GM19240 (cell line): Measurements from ENCODE around the gene FOXL3.
"Not testable (repeated sequence)": the region's sequence is repeated elsewhere in the genome, so short reads cannot be mapped to it uniquely, and the experiment has no call there.

ENCODE experiments used
- DNase-seq: peaks from one replicate; pipeline ENCODE4 v3.0.0; 2011; ENCODE audit warnings: low spot score; ENCODE audit not compliant: insufficient read length

Gene FOXL3

DNA sequence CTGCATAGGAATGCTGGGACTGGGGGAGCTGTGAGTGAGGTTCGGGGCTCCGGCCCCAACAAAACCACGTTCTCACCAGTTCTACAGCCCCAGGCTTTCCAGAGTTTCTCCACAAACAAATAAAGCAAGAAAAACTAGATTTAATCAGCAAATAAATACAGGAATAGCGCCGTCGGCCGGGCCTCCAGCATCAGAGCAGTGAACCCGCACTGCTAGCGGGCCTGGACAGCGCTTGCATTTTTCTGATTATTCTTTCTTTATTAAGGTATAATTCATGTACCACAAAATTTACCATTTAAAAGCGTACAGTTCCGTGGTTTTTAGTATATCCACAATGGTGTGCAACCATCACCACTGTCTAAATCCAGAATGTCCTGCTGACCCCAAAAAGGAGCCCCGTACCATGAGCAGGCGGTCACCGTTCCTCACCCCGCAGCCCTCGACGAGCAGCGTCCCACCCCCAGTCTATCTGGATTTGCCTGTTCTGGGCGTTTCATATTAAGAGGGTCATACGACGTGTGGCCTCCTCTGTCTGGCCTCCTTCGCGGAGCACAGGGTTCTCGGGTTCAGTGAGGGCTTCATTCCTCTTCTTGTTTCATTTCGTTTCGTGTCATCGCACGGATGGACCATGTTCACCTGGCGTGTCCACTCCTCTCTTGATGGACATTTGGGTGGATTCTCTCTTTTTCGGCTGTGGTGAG is 35.5 kb upstream of the FOXL3 start:
- DNase-seq, result no peak

DNA sequence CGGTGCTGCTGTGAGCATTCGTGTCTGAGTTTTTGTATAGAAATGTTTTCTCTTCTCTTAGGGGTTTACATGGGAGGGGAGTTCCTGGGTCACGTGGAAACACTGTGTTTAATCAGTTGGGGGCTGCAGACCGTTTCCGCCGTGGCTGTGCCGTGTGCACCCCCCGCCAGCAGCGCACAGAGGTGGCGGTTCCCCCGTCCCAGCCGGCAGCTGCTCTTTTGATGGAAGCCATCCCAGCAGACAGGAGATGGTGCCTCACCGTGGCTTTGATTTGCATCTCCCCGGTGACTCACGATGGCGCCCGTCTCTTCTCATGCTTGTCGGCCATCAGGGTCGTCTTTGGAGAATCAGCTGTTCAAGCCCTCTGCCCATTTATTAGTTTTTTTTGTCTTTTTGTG is 34.9 kb upstream of the FOXL3 start:
- no peak for DNase-seq

DNA sequence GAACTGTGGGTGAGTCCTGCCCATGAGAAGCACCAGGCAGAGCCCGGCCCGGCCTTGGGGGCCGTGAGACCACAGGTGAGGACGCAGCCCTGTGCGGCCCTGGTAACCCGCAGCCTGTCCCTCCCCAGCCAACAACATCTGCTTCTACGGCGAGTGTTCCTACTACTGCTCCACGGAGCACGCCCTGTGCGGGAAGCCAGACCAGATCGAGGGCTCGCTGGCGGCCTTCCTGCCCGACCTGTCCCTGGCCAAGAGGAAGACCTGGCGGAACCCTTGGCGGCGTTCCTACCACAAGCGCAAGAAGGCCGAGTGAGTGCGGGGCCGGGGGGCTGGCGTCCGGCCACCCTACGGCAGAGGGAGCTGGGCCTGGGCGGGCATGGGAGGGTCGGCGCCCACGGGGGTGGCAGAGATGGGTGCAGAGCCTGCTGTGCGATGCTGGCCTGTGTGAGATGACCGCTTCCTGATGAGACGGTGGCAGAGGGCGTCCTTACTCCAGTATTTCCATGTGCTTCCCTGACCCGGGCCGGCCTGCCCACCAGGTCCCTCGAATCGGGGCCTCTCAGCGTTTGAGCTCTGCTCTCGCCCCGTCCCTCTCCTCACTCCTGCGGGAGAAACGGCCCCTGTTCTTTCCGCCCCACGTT is 34.1 kb upstream of the FOXL3 start:
- no peak for DNase-seq

DNA sequence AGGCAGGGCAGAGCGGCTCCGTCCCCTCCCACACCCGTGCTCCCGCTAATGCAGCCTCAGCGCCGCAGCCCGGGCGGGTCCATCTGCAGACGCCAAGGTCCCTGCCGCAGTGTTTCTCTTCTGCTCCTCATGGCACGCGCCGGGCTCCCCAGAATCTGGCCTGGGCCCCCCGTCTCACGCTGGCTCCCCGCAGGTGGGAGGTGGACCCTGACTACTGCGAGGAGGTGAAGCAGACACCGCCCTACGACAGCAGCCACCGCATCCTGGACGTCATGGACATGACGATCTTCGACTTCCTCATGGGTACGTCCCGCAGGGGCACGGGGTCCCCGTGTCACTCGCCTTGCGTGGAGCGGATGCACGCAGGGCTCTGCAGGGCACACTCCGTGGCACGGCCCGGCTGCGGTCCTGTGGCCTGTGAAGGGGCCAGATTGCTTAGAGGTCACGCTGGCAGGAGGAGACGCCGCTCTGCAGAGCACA is 33.5 kb upstream of the FOXL3 start:
- DNase-seq, result no peak

DNA sequence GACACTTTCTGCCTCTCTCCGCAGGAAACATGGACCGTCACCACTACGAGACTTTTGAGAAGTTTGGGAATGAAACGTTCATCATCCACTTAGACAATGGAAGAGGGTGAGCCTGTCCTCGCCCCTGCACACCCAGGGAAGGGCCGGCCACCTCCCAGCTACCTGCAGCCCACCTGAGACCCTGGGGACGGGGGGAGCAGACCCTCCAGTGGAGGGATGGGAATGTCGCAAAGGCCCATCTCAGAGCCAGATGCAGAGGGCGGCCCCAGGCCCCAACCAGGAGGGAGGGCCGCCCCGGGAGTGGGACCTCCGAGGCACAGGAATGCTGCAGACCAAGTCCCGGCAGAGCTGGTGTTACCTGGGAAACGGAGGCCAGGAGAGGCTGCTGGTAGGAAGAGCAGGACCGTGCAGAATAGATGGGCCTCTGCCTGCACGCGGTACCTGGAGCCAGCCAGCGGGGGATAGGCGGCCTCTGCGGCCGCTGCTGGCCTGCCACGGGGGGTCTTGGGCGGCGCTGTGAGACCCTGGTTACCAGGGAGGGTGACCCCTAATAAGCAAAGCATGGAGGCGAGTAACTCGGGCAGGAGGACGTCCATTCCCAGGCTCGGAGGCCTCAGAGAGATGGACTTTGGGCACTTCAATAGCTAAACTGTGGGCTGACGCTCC is 32.9 kb upstream of the FOXL3 start:
- no peak for DNase-seq

DNA sequence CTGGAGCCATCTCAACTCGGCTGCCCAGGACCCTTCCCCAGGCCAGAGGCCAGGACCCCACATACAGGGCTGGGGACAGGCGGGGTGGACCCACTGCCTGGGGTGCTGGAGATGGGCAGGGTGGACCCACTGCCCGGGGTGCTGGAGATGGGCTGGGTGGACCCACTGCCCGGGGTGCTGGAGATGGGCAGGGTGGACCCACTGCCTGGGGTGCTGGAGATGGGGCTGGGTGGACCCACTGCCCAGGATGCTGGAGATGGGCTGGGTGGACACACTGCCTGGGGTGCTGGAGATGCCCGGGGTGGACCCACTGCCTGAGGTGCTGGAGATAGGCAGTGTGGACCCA is 32.4 kb upstream of the FOXL3 start:
- DNase-seq, result no peak

DNA sequence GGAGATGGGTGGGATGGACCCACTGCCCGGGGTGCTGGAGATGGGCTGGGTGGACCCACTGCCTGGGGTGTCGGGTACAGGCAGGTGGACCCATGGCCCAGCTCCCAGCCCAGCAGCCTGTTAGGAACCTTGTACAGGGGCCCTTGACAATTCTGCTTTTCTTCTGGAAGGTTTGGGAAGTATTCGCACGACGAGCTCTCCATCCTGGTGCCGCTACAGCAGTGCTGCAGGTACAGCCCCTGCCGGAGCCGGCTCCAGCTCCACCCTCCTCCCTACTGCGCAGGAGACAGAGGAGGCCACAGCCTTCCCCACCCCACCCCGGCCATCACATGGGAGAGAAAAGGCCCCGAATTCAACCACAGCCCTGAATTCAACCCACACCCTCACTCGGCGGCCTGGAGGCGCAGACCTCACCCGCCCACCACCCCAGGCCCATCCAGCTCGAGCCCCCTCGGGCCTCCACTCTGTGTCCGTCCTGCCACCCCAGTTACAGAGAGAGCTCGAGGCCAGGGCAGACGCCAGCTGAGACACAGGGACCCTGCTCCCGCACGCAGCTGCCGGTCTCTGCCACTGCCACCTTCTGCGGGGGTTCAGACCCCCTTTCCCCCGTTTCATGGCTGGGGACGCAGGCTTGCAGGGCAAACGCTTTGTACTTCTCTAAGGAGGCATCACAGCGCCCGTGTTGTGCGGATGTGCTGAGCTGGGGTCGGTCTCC is 31.3 kb upstream of the FOXL3 start:
- DNase-seq, result no peak

DNA sequence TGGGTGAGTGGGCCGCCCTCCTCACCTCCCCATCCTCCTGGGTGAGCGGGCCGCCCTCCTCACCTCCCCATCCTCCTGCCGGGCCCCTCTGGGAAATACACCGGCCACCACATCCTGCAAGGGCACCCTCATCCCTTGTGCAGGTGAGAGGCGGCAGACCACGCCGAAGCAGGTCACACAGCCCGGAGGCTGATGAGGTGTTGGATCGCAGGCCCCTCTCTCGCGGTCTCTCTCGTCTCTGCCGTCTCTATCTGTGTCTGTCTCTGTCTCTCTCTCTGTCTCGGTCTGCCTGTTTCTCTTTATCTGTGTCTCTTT is 30.8 kb upstream of the FOXL3 start:
- no peak for DNase-seq

DNA sequence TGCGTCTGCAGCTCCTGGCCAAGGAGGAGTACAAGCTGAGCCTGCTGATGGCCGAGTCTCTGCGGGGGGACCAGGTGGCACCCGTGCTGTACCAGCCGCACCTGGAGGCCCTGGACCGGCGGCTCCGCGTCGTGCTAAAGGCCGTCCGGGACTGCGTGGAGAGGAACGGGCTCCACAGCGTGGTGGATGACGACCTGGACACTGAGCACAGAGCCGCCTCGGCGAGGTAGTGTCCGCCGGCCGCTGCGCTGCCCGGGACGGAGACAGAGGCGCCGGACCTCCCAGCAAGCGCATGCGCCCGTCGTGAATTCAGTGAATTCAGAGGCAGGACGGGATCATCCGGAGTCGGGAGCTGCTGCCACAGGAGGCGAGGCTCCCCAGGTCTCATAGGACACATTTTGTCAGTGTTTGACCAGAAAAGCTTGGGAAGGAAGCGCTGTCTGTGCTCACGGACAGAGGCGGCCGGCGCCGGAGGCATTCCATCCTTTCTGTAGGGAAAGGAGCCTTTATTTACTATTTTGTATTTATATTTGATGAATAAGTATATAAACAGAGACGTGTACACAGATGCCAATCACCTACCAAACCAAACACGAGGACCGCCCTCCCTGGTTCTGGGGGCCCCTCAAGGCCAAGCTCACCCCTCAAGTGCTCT is 30.1 kb upstream of the FOXL3 start:
- DNase-seq, result no peak

DNA sequence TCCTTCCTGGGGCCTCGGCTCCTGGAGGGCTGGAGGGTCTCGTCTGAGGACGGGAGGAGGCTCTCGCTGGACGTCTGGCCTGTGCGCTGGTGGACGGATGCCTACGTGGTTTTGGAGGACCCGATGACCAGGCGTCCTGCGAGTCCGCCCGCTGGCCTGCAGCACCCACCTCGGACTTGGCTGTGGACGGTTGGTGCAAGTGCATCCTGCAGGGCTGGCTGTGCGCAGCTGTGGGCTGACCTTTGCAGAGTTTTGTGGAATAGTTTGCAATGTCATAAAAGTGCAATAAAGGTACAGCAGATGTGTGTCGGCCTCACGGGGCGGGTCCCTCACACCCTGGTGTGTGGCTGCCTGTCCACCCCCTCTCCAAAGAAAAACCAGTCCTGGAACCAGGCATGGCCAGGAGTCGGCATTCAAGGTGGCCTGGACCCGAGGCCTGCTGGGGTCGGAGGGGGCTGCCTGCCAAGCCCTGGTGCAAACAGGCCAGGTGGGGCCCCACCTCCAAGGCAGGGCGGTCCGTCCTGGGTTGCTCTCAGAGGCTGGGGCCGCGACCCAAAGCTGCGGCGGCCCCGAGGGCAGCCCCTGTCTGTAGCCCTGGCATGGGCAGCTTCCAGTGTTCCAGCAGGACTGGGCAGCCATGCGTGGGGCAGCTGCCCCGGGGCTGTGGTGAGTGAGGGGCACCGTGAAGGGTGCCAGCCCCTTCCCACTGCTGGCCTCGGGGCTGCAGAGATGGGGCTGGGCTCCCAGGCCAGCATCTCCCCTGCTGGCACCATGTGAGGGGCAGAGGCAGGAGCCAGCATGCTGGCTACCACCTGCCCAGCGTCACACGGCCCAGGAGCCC is 29.3 kb upstream of the FOXL3 start:
- no peak for DNase-seq

DNA sequence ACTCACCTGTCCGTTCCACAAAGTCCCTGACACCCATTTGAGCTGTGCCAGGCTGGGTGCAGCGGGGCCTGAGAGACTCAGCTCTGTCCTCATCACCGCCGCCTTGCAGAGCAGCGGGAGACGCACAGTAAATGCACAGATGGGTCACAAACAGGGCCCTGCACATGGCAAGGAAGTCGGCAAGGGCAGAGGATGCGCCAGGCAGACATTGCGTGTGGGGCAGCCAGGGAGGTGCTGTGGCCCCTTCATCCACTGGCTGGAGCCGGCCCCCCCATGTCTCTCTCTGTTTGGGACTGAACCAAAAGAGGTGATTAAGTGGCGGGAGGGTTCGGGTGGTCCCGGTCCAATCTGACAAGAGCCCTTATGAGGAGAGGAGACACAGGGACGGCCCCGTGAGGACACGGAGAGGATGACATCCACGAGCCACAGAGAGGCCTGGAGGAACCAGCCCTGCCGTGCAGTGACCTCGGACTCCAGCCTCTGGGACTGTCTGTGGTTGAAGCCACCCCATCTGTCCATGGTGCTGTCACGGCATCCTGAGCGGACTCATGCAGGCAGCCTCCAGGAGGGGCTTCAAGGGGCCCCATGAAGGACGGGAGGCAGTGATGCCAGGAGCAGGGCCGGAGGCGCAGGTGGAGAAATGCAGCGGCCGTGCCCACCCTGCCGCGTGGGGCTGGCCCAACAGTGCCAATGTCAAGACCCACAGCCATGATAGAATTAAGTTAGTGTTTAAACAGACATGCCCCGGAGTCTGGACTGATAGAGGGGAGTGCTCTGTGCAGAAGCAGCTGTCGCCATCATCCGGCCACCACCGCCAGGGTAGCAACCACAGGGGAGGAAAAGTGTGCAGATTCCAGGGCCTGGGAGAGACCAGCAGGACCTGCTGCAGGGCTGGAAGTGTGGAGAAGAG is 28.4 kb upstream of the FOXL3 start:
- DNase-seq, result no peak

DNA sequence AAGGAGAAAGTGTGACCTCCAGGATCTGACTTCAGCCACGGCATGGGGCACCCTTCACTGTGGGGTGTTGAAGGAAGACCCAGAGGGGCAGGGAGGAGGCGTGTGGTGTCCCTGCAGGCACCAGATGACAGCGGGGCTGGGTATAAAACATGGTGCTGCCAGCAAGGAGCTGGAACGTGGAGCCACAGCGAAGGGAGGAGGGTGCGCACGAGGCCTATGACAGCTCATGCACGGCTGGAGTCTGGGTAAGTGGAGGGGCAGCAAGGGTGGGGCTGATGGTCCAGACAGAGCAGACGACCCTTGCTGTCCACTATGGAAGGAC is 27.8 kb upstream of the FOXL3 start:
- DNase-seq, result no peak

DNA sequence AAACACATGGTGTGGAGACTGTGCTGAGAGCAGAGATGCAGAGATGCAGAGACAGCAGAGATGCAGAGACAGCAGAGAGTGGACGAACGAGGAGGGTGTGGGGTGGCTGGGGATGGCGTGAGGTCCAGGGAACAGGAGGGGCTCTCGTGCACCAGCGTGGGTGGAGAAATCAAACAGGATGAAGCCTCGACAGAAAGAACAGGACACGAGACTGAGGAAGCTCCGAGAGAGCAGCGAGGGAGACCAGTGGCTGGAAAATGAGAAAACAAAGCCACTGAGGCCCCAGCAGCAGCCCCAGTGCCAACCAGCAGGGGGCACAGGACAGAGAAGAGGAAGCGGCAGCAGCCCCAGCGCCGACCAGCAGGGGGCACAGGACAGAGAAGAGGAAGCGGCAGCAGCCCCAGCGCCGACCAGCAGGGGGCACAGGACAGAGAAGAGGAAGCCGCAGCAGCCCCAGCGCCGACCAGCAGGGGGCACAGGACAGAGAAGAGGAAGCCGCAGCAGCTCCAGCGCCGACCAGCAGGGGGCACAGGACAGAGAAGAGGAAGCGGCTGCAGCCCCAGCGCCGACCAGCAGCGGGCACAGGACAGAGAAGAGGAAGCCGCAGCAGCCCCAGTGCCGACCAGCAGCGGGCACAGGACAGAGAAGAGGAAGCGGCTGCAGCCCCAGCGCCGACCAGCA is 27.2 kb upstream of the FOXL3 start:
- DNase-seq, result not testable (repeated sequence)

DNA sequence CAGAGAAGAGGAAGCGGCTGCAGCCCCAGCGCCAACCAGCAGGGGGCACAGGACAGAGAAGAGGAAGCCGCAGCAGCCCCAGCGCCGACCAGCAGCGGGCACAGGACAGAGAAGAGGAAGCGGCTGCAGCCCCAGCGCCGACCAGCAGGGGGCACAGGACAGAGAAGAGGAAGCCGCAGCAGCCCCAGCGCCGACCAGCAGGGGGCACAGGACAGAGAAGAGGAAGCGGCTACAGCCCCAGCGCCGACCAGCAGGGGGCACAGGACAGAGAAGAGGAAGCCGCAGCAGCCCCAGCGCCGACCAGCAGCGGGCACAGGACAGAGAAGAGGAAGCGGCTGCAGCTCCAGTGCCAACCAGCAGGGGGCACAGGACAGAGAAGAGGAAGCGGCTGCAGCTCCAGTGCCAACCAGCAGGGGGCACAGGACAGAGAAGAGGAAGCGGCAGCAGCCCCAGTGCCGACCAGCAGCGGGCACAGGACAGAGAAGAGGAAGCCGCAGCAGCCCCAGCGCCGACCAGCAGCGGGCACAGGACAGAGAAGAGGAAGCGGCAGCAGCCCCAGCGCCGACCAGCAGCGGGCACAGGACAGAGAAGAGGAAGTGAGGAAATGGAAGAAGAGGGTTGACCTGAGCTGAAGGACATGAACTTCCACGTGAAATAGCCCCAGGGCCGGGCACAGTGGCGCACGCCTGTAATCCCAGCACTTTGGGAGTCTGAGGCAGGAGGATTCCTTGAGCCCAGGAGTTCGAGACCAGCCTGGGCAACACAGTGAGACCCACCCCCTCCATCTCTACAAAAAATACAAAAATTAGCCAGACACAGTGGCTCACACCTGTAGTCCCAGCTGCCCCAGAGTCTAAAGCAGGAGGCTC is 26.3 kb upstream of the FOXL3 start:
- DNase-seq, result not testable (repeated sequence)

DNA sequence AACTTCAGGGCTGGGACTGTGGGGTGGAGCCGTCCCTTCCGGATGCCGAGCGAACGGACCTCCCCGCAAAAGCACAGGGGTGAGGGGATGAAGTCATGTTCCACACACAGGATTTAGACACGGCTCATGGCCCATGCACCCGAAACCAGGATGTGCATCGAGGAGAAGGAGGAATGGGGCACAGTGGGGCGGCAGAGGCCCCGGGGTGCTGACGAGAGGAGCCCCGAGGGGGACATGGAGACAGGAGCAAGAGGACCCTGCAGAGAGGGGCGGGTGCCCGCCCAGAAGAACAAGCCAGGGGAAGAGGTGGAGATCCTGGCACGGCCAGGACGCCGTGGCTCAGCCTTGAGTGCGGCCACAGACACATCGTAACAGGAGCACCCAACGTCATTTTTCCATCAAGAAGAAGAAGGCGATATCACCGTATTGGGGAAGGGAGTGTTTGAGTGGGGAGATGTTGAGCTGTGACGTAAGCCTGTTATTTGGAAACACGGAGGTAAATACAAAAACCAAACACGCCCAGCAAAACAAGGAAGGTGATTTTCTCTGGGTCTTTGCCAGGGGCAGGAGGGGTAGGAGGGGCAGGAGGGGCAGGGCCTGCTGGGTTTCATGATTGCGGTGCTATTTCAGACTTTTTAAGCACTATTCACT is 25.3 kb upstream of the FOXL3 start:
- DNase-seq, result no peak

DNA sequence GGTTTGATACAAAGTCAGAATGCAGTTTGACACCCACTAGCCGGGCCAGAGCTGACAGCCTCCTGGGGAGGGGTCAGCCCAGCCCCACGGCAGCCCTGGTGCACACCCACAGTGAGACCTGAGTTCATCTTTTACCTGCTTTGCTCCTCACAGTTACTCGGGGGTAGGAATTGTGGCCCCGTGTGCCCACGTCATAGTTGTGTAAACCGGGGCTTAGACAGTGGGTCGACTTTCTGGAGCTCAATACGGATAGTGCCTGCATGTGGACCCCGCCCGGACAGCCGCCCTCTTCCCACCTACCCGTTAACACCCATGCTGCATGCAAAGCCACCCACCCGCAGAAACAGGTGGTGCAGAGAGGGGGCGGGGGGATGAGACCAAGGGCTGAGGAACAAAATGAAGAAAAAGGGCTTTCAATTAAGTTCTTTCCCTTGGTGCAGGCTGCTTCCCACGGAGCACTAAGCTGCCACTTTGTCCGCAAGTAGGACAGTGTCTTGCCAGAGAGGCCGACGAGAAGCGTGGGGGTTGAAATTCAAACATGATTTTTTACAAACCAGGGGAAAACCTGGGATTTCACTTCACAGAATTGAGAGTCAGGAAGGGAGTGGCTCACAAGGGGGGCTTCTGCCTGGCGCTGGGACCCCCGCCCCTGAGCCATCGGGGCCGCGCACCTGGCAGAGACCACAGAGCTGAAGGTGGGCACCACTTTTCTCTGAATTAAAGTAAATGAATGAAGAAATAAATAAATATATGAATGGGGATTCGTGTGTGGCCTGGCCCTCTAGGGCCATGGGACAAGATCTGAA is 24.6 kb upstream of the FOXL3 start:
- no peak for DNase-seq
